DND-41 (cell line): ENCODE data around the gene BRAF.

ENCODE experiments used
- EZH2 ChIP-seq: IDR thresholded peaks from 3 replicates; pipeline ENCODE4 v1.6.1; 2012; ENCODE audit warnings: borderline replicate concordance, low read depth, mild to moderate bottlenecking, moderate library complexity, low read length, inconsistent platforms; ENCODE audit not compliant: severe bottlenecking
- TF ChIP-seq, protein P1 (sequence below): IDR thresholded peaks from 2 replicates; pipeline ENCODE4 v1.5.1; 2012; ENCODE audit warnings: borderline replicate concordance, low read length, moderate library complexity, mild to moderate bottlenecking; ENCODE audit not compliant: poor library complexity, severe bottlenecking; ENCODE audit errors: extremely low read depth

DNA sequence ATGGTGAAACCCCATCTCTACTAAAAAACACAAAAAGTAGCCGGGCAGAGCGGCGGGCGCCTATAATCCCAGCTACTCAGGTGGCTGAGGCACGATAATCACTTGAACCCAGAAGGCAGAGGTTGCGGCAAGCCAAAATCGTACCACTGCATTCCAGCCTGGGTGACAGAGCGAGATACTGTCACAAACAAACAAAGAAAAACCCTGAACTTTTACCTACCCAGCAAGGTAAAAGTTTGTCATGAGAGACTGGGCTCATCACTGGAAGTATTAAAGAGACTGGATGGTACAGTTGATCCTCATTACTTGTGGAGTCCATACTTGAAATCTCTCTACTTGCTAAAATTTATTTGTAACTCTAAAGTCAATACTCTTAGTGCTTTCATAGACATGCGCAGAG lies 114.3 kb downstream of the BRAF start:
- TF ChIP-seq, protein P1, sequence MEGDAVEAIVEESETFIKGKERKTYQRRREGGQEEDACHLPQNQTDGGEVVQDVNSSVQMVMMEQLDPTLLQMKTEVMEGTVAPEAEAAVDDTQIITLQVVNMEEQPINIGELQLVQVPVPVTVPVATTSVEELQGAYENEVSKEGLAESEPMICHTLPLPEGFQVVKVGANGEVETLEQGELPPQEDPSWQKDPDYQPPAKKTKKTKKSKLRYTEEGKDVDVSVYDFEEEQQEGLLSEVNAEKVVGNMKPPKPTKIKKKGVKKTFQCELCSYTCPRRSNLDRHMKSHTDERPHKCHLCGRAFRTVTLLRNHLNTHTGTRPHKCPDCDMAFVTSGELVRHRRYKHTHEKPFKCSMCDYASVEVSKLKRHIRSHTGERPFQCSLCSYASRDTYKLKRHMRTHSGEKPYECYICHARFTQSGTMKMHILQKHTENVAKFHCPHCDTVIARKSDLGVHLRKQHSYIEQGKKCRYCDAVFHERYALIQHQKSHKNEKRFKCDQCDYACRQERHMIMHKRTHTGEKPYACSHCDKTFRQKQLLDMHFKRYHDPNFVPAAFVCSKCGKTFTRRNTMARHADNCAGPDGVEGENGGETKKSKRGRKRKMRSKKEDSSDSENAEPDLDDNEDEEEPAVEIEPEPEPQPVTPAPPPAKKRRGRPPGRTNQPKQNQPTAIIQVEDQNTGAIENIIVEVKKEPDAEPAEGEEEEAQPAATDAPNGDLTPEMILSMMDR: no peak
- TF ChIP-seq EZH2: no peak
